Epithelial cell of esophagus (primary cell): ENCODE results near the gene WRNIP1.

ENCODE experiments used
- DNase-seq: peaks from one replicate; pipeline ENCODE4 v3.0.0; 2010; ENCODE audit warnings: low read depth
- H3K4me3 ChIP-seq: 2 replicates; pipeline ENCODE4 v1.5.1; 2011; ENCODE audit warnings: mild to moderate bottlenecking, low read length, control low read depth
- TF ChIP-seq, protein P1 (sequence below): IDR thresholded peaks from 2 replicates; pipeline ENCODE4 v1.5.1; 2011; ENCODE audit warnings: low read depth, mild to moderate bottlenecking, low read length, control low read depth, inconsistent platforms; ENCODE audit not compliant: insufficient read depth; ENCODE audit errors: missing control alignments

The WRNIP1 gene

GRCh38 chr6:2746557-2747061 is 18.6 kb upstream of the WRNIP1 start:
- no peak overlapping the region for H3K4me3 ChIP-seq
- TF ChIP-seq, protein P1, sequence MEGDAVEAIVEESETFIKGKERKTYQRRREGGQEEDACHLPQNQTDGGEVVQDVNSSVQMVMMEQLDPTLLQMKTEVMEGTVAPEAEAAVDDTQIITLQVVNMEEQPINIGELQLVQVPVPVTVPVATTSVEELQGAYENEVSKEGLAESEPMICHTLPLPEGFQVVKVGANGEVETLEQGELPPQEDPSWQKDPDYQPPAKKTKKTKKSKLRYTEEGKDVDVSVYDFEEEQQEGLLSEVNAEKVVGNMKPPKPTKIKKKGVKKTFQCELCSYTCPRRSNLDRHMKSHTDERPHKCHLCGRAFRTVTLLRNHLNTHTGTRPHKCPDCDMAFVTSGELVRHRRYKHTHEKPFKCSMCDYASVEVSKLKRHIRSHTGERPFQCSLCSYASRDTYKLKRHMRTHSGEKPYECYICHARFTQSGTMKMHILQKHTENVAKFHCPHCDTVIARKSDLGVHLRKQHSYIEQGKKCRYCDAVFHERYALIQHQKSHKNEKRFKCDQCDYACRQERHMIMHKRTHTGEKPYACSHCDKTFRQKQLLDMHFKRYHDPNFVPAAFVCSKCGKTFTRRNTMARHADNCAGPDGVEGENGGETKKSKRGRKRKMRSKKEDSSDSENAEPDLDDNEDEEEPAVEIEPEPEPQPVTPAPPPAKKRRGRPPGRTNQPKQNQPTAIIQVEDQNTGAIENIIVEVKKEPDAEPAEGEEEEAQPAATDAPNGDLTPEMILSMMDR: no peak
- no peak for DNase-seq

GRCh38 chr6:2748183-2748582 is 17.0 kb upstream of the WRNIP1 start:
- no peak overlapping the region for H3K4me3 ChIP-seq
- TF ChIP-seq, protein P1: no peak
- no peak for DNase-seq

- TF ChIP-seq, protein P1: peak; percentile 84
- DNase-seq: peak; percentile 62
- H3K4me3 ChIP-seq: no peak overlapping the region
These were observed 15.1 kb upstream of the WRNIP1 start for GRCh38 chr6:2749969-2750600.

GRCh38 chr6:2750832-2751231 is 14.4 kb upstream of the WRNIP1 start, which contains the start of gene MYLK4:
MYLK4 (minus strand) TSS chr6:2750922; CDS start chr6:2749294, 1,628 bp downstream.
- H3K4me3 ChIP-seq: no peak within 1 kb of the TSS
- no peak for DNase-seq
- TF ChIP-seq, protein P1: no peak

DNA sequence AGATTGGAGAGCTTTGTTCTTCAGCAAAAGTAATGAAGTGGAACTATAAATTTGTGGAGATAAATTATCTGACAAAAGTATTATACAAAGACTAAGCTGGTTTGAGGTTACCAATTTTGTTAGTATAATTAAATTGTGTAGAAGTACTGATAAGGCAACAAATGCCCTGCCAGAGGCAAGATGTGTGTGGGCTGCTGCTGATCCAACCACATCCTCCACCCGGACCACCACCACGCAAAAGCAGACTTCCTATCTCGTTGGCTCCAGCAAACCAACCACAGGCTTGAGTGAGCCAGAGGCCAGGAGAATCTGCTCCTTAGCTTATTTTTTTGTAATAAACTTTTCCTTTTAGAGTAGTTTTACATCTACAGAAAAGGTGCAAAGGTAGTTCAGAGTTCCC is 13.3 kb upstream of the WRNIP1 start:
- no peak for DNase-seq

DNA sequence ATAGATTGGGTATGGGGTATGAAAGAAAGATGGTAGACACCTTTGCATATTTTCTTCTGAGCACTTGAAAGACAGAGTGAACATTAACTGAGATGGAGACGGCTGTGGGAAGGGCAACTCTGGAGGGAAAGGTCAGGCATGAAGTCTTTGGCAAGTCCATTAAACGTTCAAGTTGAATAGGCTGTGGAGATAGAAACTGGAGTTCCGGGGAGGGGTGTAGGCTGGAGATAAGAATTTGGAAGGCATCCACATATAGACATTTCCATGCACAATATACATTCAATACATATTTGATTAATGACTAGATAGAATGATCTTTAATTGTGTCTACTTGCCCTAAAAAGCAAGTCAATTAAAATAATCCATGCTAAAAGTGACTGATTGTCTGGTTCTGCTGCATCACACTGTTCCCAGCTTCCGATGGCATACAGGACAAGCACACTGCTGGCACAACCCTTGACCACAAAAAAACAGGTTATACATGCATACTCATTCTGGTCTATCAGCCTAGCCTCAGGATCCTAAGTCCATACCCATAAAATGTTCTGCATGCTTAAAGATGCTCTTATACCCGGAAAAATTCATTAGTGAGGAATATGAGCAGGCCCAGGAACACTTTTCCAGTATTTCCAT is 12.6 kb upstream of the WRNIP1 start:
- peak; percentile 20 for DNase-seq
- TF ChIP-seq, protein P1: no peak
- H3K4me3 ChIP-seq: no peak overlapping the region

More for the DNA sequence above, 13.3 kb upstream of the WRNIP1 start:
- no peak overlapping the region for H3K4me3 ChIP-seq
- TF ChIP-seq, protein P1: no peak

DNA sequence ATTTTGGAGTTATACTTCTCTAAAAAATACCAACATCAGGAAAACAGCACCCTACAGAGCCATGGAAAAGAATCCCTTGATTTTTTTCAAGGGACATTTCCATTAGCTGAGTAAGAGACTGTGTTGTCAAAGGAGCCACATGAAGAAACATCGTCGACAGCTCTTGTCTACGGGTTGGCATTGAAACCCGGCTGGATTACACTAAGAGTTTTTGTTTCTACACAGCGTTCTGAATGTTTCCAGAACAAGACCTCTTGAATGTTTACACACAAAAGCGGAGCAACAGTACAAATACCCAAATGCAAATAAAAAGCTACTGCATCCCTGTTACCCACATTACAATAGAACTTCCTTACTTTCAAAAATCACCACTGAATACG is 12.1 kb upstream of the WRNIP1 start:
- no peak overlapping the region for H3K4me3 ChIP-seq
- TF ChIP-seq, protein P1: no peak
- no peak for DNase-seq
